Caco-2 (cell line): Measurements from ENCODE around the gene IFI30. TPM values are rescaled to one million over a fixed set of nuclear protein-coding genes. Genes with fewer than 3 reads are reported as not detected.

Experiments used
- BruUV-seq: library from RNA; stranded (reverse); fragments of 400-500 nt; replicated peaks from 2 replicates; lab custom pipeline; 2021; lab: Mats Ljungman, UMichigan
- CTCF ChIA-PET: fragments of 300-600 bp; sonication (Branson Sonifier 250); formaldehyde crosslinking; loops from one replicate; lab custom pipeline; 2022; ENCODE audit warnings: antibody characterized with exemption; lab: Charles Lee
- POLR2A ChIA-PET: fragments of 300-600 bp; sonication (Branson Sonifier 250); formaldehyde crosslinking; loops from one replicate; lab custom pipeline; 2022; ENCODE audit warnings: antibody characterized with exemption; lab: Charles Lee
- DNase-seq, 2 experiments: peaks; one replicate each; pipeline versions ENCODE4 v3.0.0 to v3.0.0-alpha.2; 2020 to 2022
- H3K27me3 ChIP-seq: replicated peaks from 2 replicates; pipeline ENCODE4 v1.6.0; 2011; ENCODE audit warnings: low read length; ENCODE audit not compliant: control insufficient read depth, insufficient read depth
- H3K36me3 ChIP-seq: 2 replicates; pipeline ENCODE4 v1.5.1; 2011; ENCODE audit warnings: low read length; ENCODE audit not compliant: control insufficient read depth, insufficient read depth
- H3K4me1 ChIP-seq: fragments of 250-450 bp; sonication (Bioruptor Pico); 2 replicates; pipeline ENCODE4 v1.5.1; 2020; ENCODE audit warnings: mild to moderate bottlenecking
- H3K4me3 ChIP-seq: 2 replicates; pipeline ENCODE4 v1.5.1; 2011; ENCODE audit warnings: low read depth, mild to moderate bottlenecking, control low read depth, low read length
- H3K9me3 ChIP-seq: fragments of 250-450 bp; sonication (Bioruptor Pico); 2 replicates; pipeline ENCODE4 v1.5.1; 2020; ENCODE audit warnings: mild to moderate bottlenecking, moderate library complexity
- H3K27ac Mint-ChIP-seq: one replicate; pipeline ENCODE4 v1.8.0; 2022; ENCODE audit warnings: mixed read lengths; ENCODE audit not compliant: unreplicated experiment
- H3K27me3 Mint-ChIP-seq: one replicate; pipeline ENCODE4 v1.8.0; 2022; ENCODE audit warnings: mixed read lengths; ENCODE audit not compliant: insufficient read depth, unreplicated experiment
- H3K36me3 Mint-ChIP-seq: one replicate; pipeline ENCODE4 v1.8.0; 2022; ENCODE audit warnings: mild to moderate bottlenecking, mixed read lengths; ENCODE audit not compliant: insufficient read depth, unreplicated experiment
- H3K4me1 Mint-ChIP-seq: one replicate; pipeline ENCODE4 v1.8.0; 2022; ENCODE audit warnings: low read depth, mixed read lengths; ENCODE audit not compliant: unreplicated experiment
- H3K4me3 Mint-ChIP-seq: one replicate; pipeline ENCODE4 v1.8.0; 2022; ENCODE audit warnings: mild to moderate bottlenecking, moderate library complexity, mixed read lengths; ENCODE audit not compliant: unreplicated experiment
- H3K9me3 Mint-ChIP-seq: one replicate; pipeline ENCODE4 v1.8.0; 2022; ENCODE audit warnings: mixed read lengths; ENCODE audit not compliant: unreplicated experiment
- intact Hi-C: fragments of 100-400 bp; cut with micrococcal nuclease; formaldehyde crosslinking; loops from one replicate; pipeline ENCODE4 v1.10.0; 2022; ENCODE audit not compliant: unreplicated experiment
- total RNA-seq: library from RNA; stranded (reverse); gene quantifications from 2 replicates; pipeline ENCODE4 v1.2.3, GENCODE V29; 2022
- TF ChIP-seq, protein P1 (sequence below), 2 experiments: fragments of 200-600 bp in 1 of 2; IDR thresholded peaks; 1 replicate in 1 of 2; 2 replicates in 1 of 2; pipeline versions ENCODE4 v1.5.1 to v1.8.0; 2011 to 2022; ENCODE audit warnings: antibody characterized with exemption in 1 of 2, control low read depth in 1 of 2, inconsistent platforms in 1 of 2, low read depth in 1 of 2, low read length in 1 of 2, mild to moderate bottlenecking in 1 of 2, moderate library complexity in 1 of 2; ENCODE audit not compliant: insufficient read depth in 1 of 2, severe bottlenecking in 1 of 2, unreplicated experiment in 1 of 2

IFI30 gene
- total RNA-seq, 1 experiment from 2014 or later = 39.6 TPM

- Mint-ChIP-seq H3K9me3 (no peaks in the 10 kb centered on the region), H3K36me3 (peaks cover 9% of the 10 kb centered on the region), H3K27me3 (no peaks in the 10 kb centered on the region), H3K4me1 (no peaks in the 10 kb centered on the region), H3K27ac (no peak overlapping the region), H3K4me3 (no peak overlapping the region)
- DNase-seq = no peak
- BruUV-seq = no TSS peak
- no peaks in the 10 kb centered on the region for H3K27me3 ChIP-seq
- POLR2A ChIA-PET = no interaction called here
- H3K4me1 ChIP-seq = no peaks in the 10 kb centered on the region
- H3K36me3 ChIP-seq = no peaks in the 10 kb centered on the region; the same call in 1 of the 2 replicates
- TF ChIP-seq, protein P1, sequence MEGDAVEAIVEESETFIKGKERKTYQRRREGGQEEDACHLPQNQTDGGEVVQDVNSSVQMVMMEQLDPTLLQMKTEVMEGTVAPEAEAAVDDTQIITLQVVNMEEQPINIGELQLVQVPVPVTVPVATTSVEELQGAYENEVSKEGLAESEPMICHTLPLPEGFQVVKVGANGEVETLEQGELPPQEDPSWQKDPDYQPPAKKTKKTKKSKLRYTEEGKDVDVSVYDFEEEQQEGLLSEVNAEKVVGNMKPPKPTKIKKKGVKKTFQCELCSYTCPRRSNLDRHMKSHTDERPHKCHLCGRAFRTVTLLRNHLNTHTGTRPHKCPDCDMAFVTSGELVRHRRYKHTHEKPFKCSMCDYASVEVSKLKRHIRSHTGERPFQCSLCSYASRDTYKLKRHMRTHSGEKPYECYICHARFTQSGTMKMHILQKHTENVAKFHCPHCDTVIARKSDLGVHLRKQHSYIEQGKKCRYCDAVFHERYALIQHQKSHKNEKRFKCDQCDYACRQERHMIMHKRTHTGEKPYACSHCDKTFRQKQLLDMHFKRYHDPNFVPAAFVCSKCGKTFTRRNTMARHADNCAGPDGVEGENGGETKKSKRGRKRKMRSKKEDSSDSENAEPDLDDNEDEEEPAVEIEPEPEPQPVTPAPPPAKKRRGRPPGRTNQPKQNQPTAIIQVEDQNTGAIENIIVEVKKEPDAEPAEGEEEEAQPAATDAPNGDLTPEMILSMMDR (IDR thresholded peaks at IDR 0.05; ENCODE audit: insufficient read depth in 1 of 2, low read depth in 1 of 2, low read length in 1 of 2, severe bottlenecking in 1 of 2, unreplicated experiment in 1 of 2) = no peak
- no peaks in the 10 kb centered on the region for H3K9me3 ChIP-seq
- intact Hi-C loops = no loop called here
- CTCF ChIA-PET = interaction anchor here (0.5 kb wide), 1 partner anchor 736 kb away, joined by 4 read pairs; no protein-coding TSS in a partner anchor
- no peak overlapping the region for H3K4me3 ChIP-seq
Measured at GRCh38 chr19:18128044-18128443, 45.6 kb upstream of the IFI30 start.

DNA sequence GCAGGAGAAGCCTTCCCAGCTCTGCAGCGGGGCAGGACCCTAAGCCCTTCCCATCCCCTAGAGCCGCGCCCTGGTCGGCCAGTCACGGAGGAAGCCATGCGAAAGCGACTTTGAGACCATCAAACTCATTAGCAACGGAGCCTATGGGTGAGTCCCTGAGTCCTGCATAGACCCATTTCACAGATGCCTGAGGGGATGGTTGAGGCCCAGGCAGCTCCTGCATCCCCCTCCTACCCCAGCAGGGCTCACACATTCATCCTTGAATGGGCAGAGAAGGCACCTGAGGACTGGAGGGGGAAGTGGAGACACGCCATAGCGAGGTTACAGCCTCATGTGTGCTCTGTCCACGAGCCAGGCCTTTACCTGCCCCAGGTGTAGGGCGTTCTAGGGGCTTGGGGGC lies 44.8 kb upstream of the IFI30 start:
- Mint-ChIP-seq H3K27me3 (no peaks in the 10 kb centered on the region), H3K27ac (no peak overlapping the region), H3K36me3 (peaks cover 9% of the 10 kb centered on the region), H3K9me3 (no peaks in the 10 kb centered on the region), H3K4me3 (no peak overlapping the region), H3K4me1 (no peaks in the 10 kb centered on the region)
- BruUV-seq = no TSS peak
- ChIA-PET POLR2A (no interaction called here), CTCF (no interaction called here)
- no peaks in the 10 kb centered on the region for H3K9me3 ChIP-seq
- TF ChIP-seq, protein P1 (IDR thresholded peaks at IDR 0.05; ENCODE audit: insufficient read depth in 1 of 2, low read depth in 1 of 2, low read length in 1 of 2, severe bottlenecking in 1 of 2, unreplicated experiment in 1 of 2) = no peak
- no peak overlapping the region for H3K4me3 ChIP-seq
- H3K36me3 ChIP-seq = no peaks in the 10 kb centered on the region; the same call in 1 of the 2 replicates
- DNase-seq = no peak
- no peaks in the 10 kb centered on the region for H3K4me1 ChIP-seq
- H3K27me3 ChIP-seq = no peaks in the 10 kb centered on the region
- intact Hi-C loops = no loop called here

- CTCF ChIA-PET = no interaction called here
Measured at GRCh38 chr19:18130523-18131242, 42.9 kb upstream of the IFI30 start.

More at GRCh38 chr19:18130523-18131242, 42.9 kb upstream of the IFI30 start:
- H3K4me3 Mint-ChIP-seq = no peak overlapping the region
- no peak for DNase-seq
- no peaks in the 10 kb centered on the region; the same call in none of the 2 replicates for H3K36me3 ChIP-seq
- peaks cover 5% of the 10 kb centered on the region for H3K4me1 ChIP-seq
- BruUV-seq = no TSS peak
- H3K4me3 ChIP-seq = no peak overlapping the region
- H3K9me3 ChIP-seq = no peaks in the 10 kb centered on the region
- intact Hi-C loops = no loop called here
- POLR2A ChIA-PET = no interaction called here
- no peaks in the 10 kb centered on the region for H3K27me3 Mint-ChIP-seq
- H3K27ac Mint-ChIP-seq = no peak overlapping the region
- peaks cover 6% of the 10 kb centered on the region for H3K4me1 Mint-ChIP-seq
- H3K36me3 Mint-ChIP-seq = peaks cover 9% of the 10 kb centered on the region
- TF ChIP-seq, protein P1 (IDR thresholded peaks at IDR 0.05; ENCODE audit: insufficient read depth in 1 of 2, low read depth in 1 of 2, low read length in 1 of 2, severe bottlenecking in 1 of 2, unreplicated experiment in 1 of 2) = no peak
- no peaks in the 10 kb centered on the region for H3K27me3 ChIP-seq
- no peaks in the 10 kb centered on the region for H3K9me3 Mint-ChIP-seq
